Measurements from ENCODE around the gene TRABD.

DNA sequence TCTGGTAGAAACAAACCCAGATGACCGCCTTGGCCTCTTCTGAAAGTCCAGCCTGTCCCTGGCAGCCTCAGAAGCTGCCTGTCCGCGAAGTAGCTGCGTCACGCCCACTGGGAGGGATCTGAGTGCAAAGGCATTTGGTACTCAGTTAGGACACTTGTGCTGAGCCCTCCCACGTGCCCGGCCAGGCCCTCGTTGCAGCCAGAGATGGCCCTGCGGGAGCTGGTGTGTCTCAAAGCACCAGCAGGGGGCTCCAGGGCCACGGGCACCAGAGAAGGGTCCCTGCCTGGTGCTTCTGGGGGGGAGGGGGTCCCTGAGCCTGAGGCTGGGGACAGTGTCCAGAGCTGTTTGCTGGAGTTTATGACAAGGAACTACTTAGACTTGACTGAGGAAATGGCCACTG lies 20.9 kb downstream of the TRABD start:
- TF ChIP-seq, protein P1, sequence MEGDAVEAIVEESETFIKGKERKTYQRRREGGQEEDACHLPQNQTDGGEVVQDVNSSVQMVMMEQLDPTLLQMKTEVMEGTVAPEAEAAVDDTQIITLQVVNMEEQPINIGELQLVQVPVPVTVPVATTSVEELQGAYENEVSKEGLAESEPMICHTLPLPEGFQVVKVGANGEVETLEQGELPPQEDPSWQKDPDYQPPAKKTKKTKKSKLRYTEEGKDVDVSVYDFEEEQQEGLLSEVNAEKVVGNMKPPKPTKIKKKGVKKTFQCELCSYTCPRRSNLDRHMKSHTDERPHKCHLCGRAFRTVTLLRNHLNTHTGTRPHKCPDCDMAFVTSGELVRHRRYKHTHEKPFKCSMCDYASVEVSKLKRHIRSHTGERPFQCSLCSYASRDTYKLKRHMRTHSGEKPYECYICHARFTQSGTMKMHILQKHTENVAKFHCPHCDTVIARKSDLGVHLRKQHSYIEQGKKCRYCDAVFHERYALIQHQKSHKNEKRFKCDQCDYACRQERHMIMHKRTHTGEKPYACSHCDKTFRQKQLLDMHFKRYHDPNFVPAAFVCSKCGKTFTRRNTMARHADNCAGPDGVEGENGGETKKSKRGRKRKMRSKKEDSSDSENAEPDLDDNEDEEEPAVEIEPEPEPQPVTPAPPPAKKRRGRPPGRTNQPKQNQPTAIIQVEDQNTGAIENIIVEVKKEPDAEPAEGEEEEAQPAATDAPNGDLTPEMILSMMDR (IDR thresholded peaks at IDR 0.05), result no peak
- no peak for TF ChIP-seq POLR2AphosphoS5 (IDR thresholded peaks at IDR 0.05)

Data from sigmoid colon (tissue), 4 donors.